PC-3 (cell line): ENCODE results near the gene RELL1.

Experiments
- CTCF ChIP-seq: fragments of 300-600 bp; sonication (generic); conservative IDR thresholded peaks from 2 replicates; pipeline ENCODE4 v1.5.1; 2017; ENCODE audit warnings: antibody characterized with exemption, low read depth, mild to moderate bottlenecking, low read length
- EZH2phosphoT487 ChIP-seq: fragments of 300-600 bp; sonication (generic); IDR thresholded peaks from 2 replicates; pipeline ENCODE4 v1.6.1; 2018; ENCODE audit warnings: mild to moderate bottlenecking, antibody characterized with exemption, low read length, borderline replicate concordance

GRCh38 chr4:37735578-37735977 lies 49.4 kb upstream of the RELL1 start:
- TF ChIP-seq CTCF = no peak
- TF ChIP-seq EZH2phosphoT487 = no peak
